HepG2 (cell line): Measurements from ENCODE around the gene ACTG2. TPM values are rescaled to one million over a fixed set of nuclear protein-coding genes. Genes with fewer than 3 reads are reported as not detected.

ENCODE experiments used
- ATAC-seq: fragments of 200-7000 bp; cut with Tn5 transposase; 3 replicates; pipeline ENCODE4 v1.9.1; 2020; ENCODE audit warnings: mild to moderate bottlenecking, moderate library complexity
- BruUV-seq: library from RNA; stranded (reverse); fragments of 400-500 nt; replicated peaks from 2 replicates; lab custom pipeline; 2021; lab: Mats Ljungman, UMichigan
- CTCF ChIA-PET: fragments of 300-600 bp; formaldehyde crosslinking; extraction: SDS; loops from one replicate; lab custom pipeline; 2021; ENCODE audit warnings: low total read pairs, inconsistent platforms, low intra/inter-chr PET ratio; lab: Yijun Ruan, JAX
- POLR2A ChIA-PET: fragments of 350-600 bp; sonication (Branson Sonifier 250); formaldehyde crosslinking; loops from one replicate; lab custom pipeline; 2020; ENCODE audit warnings: antibody characterized with exemption, inconsistent platforms; lab: Yijun Ruan, JAX
- DNase-seq: peaks from one replicate; pipeline ENCODE4 v3.0.0-alpha.2; 2015; ENCODE audit warnings: low spot score
- FAIRE-seq: peaks from 3 replicates; lab custom pipeline; 2011; peaks lifted over from hg19 to GRCh38; lab: Jason Lieb, UNC
- H2AFZ ChIP-seq: one replicate; pipeline ENCODE4 v1.6.1; 2011; ENCODE audit warnings: low read length, inconsistent platforms
- H3K27ac ChIP-seq: fragments of 300-600 bp; 3 replicates; pipeline ENCODE4 v1.8.0; 2011; ENCODE audit warnings: mixed run types, mild to moderate bottlenecking, mixed read lengths, low read length, inconsistent platforms; ENCODE audit not compliant: insufficient read depth; ENCODE audit errors: extremely low read length
- H3K27me3 ChIP-seq, 2 experiments: fragments of 200-600 bp in 1 of 2; 2 replicates in 1 of 2; 3 replicates in 1 of 2; pipeline versions ENCODE4 v1.6.0 to v1.8.0; 2011; ENCODE audit warnings: low read length in 2 of 2, mild to moderate bottlenecking in 2 of 2, moderate library complexity in 2 of 2, inconsistent platforms in 1 of 2; ENCODE audit not compliant: insufficient read depth in 2 of 2, control insufficient read depth in 1 of 2
- H3K36me3 ChIP-seq, 2 experiments: fragments of 200-600 bp in 1 of 2; replicated peaks in 1 of 2; 2 replicates in 1 of 2; 3 replicates in 1 of 2; pipeline versions ENCODE4 v1.5.1 to v1.8.0; 2011; ENCODE audit warnings: low read length in 2 of 2, inconsistent platforms in 1 of 2; ENCODE audit not compliant: insufficient read depth in 2 of 2, control insufficient read depth in 1 of 2
- H3K4me1 ChIP-seq: 2 replicates; pipeline ENCODE4 v1.5.1; 2012; ENCODE audit warnings: low read length, inconsistent platforms; ENCODE audit not compliant: insufficient read depth
- H3K4me2 ChIP-seq: 2 replicates; pipeline ENCODE4 v1.6.0; 2011; ENCODE audit warnings: low read depth, low read length, inconsistent platforms
- H3K4me3 ChIP-seq, 3 experiments: fragments of 200-600 bp in 1 of 3; sonication (generic), shearing (Covaris generic) in 1 of 3; replicated peaks in 1 of 3; 2 replicates each; pipeline ENCODE4 v1.5.1; 2011 to 2016; ENCODE audit warnings: low read length in 3 of 3, inconsistent platforms in 2 of 3, low read depth in 2 of 3, mild to moderate bottlenecking in 2 of 3, control low read depth in 1 of 3, mixed read lengths in 1 of 3; ENCODE audit not compliant: insufficient read depth in 1 of 3
- H3K79me2 ChIP-seq: one replicate; pipeline ENCODE4 v1.6.1; 2011; ENCODE audit warnings: low read length, inconsistent platforms; ENCODE audit not compliant: insufficient read depth
- H3K9ac ChIP-seq: 2 replicates; pipeline ENCODE4 v1.6.0; 2011; ENCODE audit warnings: mild to moderate bottlenecking, low read depth, low read length, inconsistent platforms; ENCODE audit not compliant: insufficient read depth
- H3K9me3 ChIP-seq: 2 replicates; pipeline ENCODE4 v1.5.1; 2012; ENCODE audit warnings: mild to moderate bottlenecking, low read length
- H4K20me1 ChIP-seq: 2 replicates; pipeline ENCODE4 v1.6.0; 2011; ENCODE audit warnings: inconsistent platforms, mild to moderate bottlenecking, low read length, moderate library complexity; ENCODE audit not compliant: insufficient read depth
- FOSL2 ChIP-seq: sonication (generic); formaldehyde crosslinking; IDR thresholded peaks from 2 replicates; pipeline ENCODE4 v1.4.0; 2020; ENCODE audit warnings: missing genetic modification reagents
- MZF1 ChIP-seq: sonication (generic); formaldehyde crosslinking; IDR thresholded peaks from 2 replicates; pipeline ENCODE4 v1.8.1; 2023; ENCODE audit warnings: mild to moderate bottlenecking, missing genetic modification reagents, borderline replicate concordance
- NR2F1 ChIP-seq, 2 experiments: fragments of 450-650 bp in 1 of 2; formaldehyde crosslinking in 1 of 2; IDR thresholded peaks; 2 replicates each; pipeline versions ENCODE4 v1.5.0 to v1.6.1; 2016 to 2020; ENCODE audit warnings: mild to moderate bottlenecking in 1 of 2, missing compliant biosample characterization in 1 of 2, missing genetic modification reagents in 1 of 2, moderate library complexity in 1 of 2
- NR2F6 ChIP-seq, 2 experiments: IDR thresholded peaks; 2 replicates each; pipeline ENCODE4 v1.6.1; 2016; ENCODE audit warnings: antibody characterized with exemption in 1 of 2, mild to moderate bottlenecking in 1 of 2
- PPARG ChIP-seq: conservative IDR thresholded peaks from 2 replicates; pipeline ENCODE4 v1.6.1; 2016; ENCODE audit warnings: missing biosample characterization, missing genetic modification reagents
- ZBTB7B ChIP-seq: sonication (generic); formaldehyde crosslinking; IDR thresholded peaks from 2 replicates; pipeline ENCODE4 v1.4.0; 2020; ENCODE audit warnings: missing genetic modification reagents
- ZNF629 ChIP-seq: sonication (generic); formaldehyde crosslinking; conservative IDR thresholded peaks from 2 replicates; pipeline ENCODE4 v1.5.0; 2020; ENCODE audit warnings: missing genetic modification reagents
- ZNF75D ChIP-seq: sonication (generic); formaldehyde crosslinking; IDR thresholded peaks from 2 replicates; pipeline ENCODE4 v1.8.1; 2023; ENCODE audit warnings: missing genetic modification reagents, mild to moderate bottlenecking, borderline replicate concordance
- WGBS: methylation state at CpG from one replicate; pipeline ENCODE4 v1.1.6; 2017; ENCODE audit warnings: low lambda C conversion rate; 5-methylcytosine and 5-hydroxymethylcytosine counted together
- in situ Hi-C: cut with HindIII; loops from 2 replicates; pipeline ENCODE4 v1.10.0; 2017; ENCODE audit warnings: low pct_unique_long_range_greater_than_20kb; ENCODE audit not compliant: extremely low pct_ligation_motif_present
- intact Hi-C: fragments of 100-400 bp; cut with micrococcal nuclease; formaldehyde crosslinking; loops from one replicate; pipeline ENCODE4 v1.10.0; 2022; ENCODE audit not compliant: unreplicated experiment
- polyA plus RNA-seq, 8 experiments: library from polyadenylated mRNA; depleted of rRNA in 3 of 8; stranded (reverse) in 7 of 8; unstranded in 1 of 8; fragments of >200 nt; fragmentation: Illumina TruSeq in 4 of 8; extraction: Trizol in 4 of 8; gene quantifications; 2 replicates each; pipeline versions ENCODE4 v1.2.1 to v1.2.3, GENCODE V29; 2011 to 2016; ENCODE audit warnings: low read depth in 4 of 8, missing spikeins in 1 of 8, mixed read lengths in 1 of 8; ENCODE audit not compliant: insufficient read depth in 1 of 8
- total RNA-seq, 5 experiments: library from RNA; depleted of rRNA; stranded (reverse); fragments of >200 nt; fragmentation: Illumina TruSeq; extraction: Trizol; gene quantifications; 2 replicates each; pipeline ENCODE4 v1.2.3, GENCODE V29; 2016; ENCODE audit warnings: low read depth in 1 of 5

Gene ACTG2
- total and polyA plus RNA-seq, 2 of the 13 experiments (the other 11 are each of a cell fraction or from before 2014, with no cell fraction given) = 0.13 TPM; not detected in 1

GRCh38 chr2:73859721-73860586 lies 32.9 kb upstream of the ACTG2 start:
- in situ Hi-C loops (no loop called here), intact Hi-C loops (no loop called here)
- Histone ChIP-seq H3K4me1 (no peaks in the 10 kb centered on the region), H3K79me2 (no peaks in the 10 kb centered on the region), H3K9me3 (no peaks in the 10 kb centered on the region), H3K27ac (no peak overlapping the region), H3K27me3 (no peaks in the 10 kb centered on the region), H3K36me3 (peaks cover 14 to 66% of the 10 kb centered on the region in 2 experiments), H4K20me1 (no peaks in the 10 kb centered on the region), H3K4me2 (no peak overlapping the region), H2AFZ (no peak overlapping the region), H3K4me3 (no peak overlapping the region), H3K9ac (no peak overlapping the region)
- POLR2A ChIA-PET = interaction anchor here (1.8 kb wide), 1 partner anchor 31 kb away, joined by 5 read pairs; the partner anchor contains the start of gene STAMBP
- peak; percentile 44 for DNase-seq
- peak; percentile 4 for FAIRE-seq
- WGBS = 95% methylated on average over 6 of the region's 6 CpGs
- CTCF ChIA-PET = no interaction called here
- BruUV-seq = no TSS peak
- ATAC-seq = peak; percentile 57
- TF ChIP-seq MZF1 (CRISPR knock-in tag) (no peak), ZNF629 (peak; percentile 87), ZBTB7B (no peak), FOSL2 (CRISPR knock-in tag) (peak; percentile 75), NR2F6 (IDR thresholded peaks at IDR 0.05) (no peak; the same call in 1 of the 2 replicates), NR2F6 (CRISPR knock-in tag; IDR thresholded peaks at IDR 0.05) (peak; percentile 44), ZNF75D (CRISPR knock-in tag) (0 out of 2 replicates have a peak, but pooled peaks have one; percentile 57), NR2F1 (CRISPR knock-in tag; IDR thresholded peaks at IDR 0.05) (peak; percentile 23 to 42; a peak in 1 of 4 replicates), PPARG (CRISPR knock-in tag) (0 out of 2 replicates have a peak, but pooled peaks have one; percentile 20)
